BLaER1 (cell line): ENCODE data around the gene FAM78A.
"Not testable (repeated sequence)": the region's sequence is repeated elsewhere in the genome, so short reads cannot be mapped to it uniquely, and the experiment has no call there.

ENCODE experiments used
- H3K27ac ChIP-seq: shearing (Covaris generic); formaldehyde crosslinking; 2 replicates; pipeline ENCODE4 v1.8.1; 2022
- H3K27me3 ChIP-seq: shearing (Covaris generic); formaldehyde crosslinking; 2 replicates; pipeline ENCODE4 v1.8.1; 2022
- H3K36me3 ChIP-seq: shearing (Covaris generic); formaldehyde crosslinking; 2 replicates; pipeline ENCODE4 v1.8.1; 2022
- H3K4me1 ChIP-seq: shearing (Covaris generic); formaldehyde crosslinking; 2 replicates; pipeline ENCODE4 v1.8.1; 2022
- H3K4me2 ChIP-seq: shearing (Covaris generic); formaldehyde crosslinking; 2 replicates; pipeline ENCODE4 v1.8.1; 2022
- H3K4me3 ChIP-seq: shearing (Covaris generic); formaldehyde crosslinking; 2 replicates; pipeline ENCODE4 v1.8.1; 2022
- H3K9ac ChIP-seq: shearing (Covaris generic); formaldehyde crosslinking; 2 replicates; pipeline ENCODE4 v1.8.1; 2022
- H3K9me3 ChIP-seq: shearing (Covaris generic); formaldehyde crosslinking; 2 replicates; pipeline ENCODE4 v1.8.1; 2022
- H4K20me1 ChIP-seq: shearing (Covaris generic); formaldehyde crosslinking; 2 replicates; pipeline ENCODE4 v1.8.1; 2022
- Cebpa-rat ChIP-seq: shearing (Covaris generic); IDR thresholded peaks from 2 replicates; pipeline ENCODE4 v1.8.1; 2022

FAM78A gene

DNA sequence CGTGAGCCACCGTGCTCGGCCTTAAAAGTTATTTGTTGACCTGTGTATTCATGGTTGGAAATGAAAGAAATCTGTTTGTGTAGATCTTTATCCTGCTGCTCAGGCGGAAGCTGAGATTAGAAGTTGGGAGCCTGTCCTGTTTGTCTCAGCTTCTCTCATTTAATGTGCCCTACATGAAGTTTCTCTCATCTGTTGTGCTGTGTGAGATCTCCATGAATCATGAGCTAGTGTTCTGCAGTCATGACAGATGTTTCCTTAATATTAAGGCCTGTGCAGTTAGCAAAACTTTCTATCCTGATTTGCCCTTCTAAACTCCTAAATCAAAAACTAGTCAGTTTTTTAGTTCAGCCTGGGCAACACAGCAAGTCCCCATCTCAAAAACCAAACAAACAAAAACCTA, 59.5 kb downstream of the FAM78A start:
- no peak overlapping the region for H3K4me3 ChIP-seq
- TF ChIP-seq Cebpa-rat: no peak

DNA sequence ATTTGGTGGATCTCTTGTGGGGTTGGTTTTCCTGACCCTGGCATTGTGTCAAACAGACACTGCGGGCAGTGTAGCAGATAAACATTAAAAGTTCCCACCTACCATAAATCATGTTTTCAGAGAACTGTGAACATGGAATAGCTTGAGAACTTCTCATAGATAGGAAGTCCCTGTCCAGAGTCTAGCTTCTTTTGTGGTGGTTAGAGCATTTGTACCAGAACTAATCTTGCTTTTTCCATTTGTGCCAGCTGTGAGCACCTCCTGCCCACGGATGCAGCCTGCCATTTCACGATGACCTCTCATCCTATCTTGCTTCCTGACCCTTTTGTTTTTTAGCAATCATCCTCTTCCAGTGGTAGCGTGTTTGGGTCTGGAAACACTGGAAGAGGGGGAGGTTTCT, 61.4 kb downstream of the FAM78A start:
- peaks cover 98% of the 10 kb centered on the region for H3K36me3 ChIP-seq
- no peak overlapping the region for H3K27ac ChIP-seq

More for the DNA sequence above, 59.5 kb downstream of the FAM78A start:
- Histone ChIP-seq H3K27ac (no peak overlapping the region), H4K20me1 (no peaks in the 10 kb centered on the region), H3K27me3 (no peaks in the 10 kb centered on the region), H3K4me2 (no peak overlapping the region), H3K9me3 (peaks cover 15% of the 10 kb centered on the region), H3K4me1 (no peaks in the 10 kb centered on the region; the same call in 1 of the 2 replicates), H3K9ac (no peak overlapping the region), H3K36me3 (peaks cover 90% of the 10 kb centered on the region)

GRCh38 chr9:131214286-131214856, 61.9 kb downstream of the FAM78A start:
- peaks cover 39% of the 10 kb centered on the region for H3K9me3 ChIP-seq
- TF ChIP-seq Cebpa-rat: no peak
- H4K20me1 ChIP-seq: no peaks in the 10 kb centered on the region
- H3K36me3 ChIP-seq: peaks cover 98% of the 10 kb centered on the region
- H3K4me2 ChIP-seq: no peak overlapping the region
- H3K9ac ChIP-seq: no peak overlapping the region
- H3K4me3 ChIP-seq: no peak overlapping the region
- no peaks in the 10 kb centered on the region for H3K27me3 ChIP-seq
- no peaks in the 10 kb centered on the region; the same call in 1 of the 2 replicates for H3K4me1 ChIP-seq
- no peak overlapping the region for H3K27ac ChIP-seq

More for the DNA sequence above, 61.4 kb downstream of the FAM78A start:
- Histone ChIP-seq H3K4me3 (no peak overlapping the region), H3K4me1 (no peaks in the 10 kb centered on the region; the same call in 1 of the 2 replicates), H4K20me1 (no peaks in the 10 kb centered on the region), H3K9me3 (peaks cover 34% of the 10 kb centered on the region), H3K4me2 (no peak overlapping the region), H3K27me3 (no peaks in the 10 kb centered on the region), H3K9ac (no peak overlapping the region)
- TF ChIP-seq Cebpa-rat: no peak

DNA sequence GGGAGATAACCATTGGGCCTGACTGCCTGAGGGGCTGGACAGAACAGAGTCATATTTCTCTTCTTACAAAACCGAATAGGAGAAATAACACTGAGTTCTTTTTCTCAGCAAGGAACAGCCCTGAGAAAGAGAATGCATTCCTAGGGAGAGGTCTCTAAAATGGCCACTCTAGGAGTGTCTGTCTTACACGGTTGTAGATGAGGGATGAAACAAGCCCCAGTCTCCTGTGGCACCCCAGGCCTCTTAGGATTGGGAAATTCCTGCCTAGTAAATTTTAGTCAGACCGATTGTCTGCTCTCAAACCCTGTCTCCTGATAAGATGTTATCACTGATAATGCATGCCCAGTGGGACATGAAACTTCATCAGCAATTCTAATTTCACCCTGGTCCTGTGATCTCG, 64.4 kb downstream of the FAM78A start:
- H3K27ac ChIP-seq, H3K4me1 ChIP-seq, H3K9ac ChIP-seq, H3K4me3 ChIP-seq, H4K20me1 ChIP-seq, H3K4me2 ChIP-seq, H3K27me3 ChIP-seq: not testable (repeated sequence)
- peaks cover 49% of the 10 kb centered on the region for H3K9me3 ChIP-seq
- H3K36me3 ChIP-seq: peaks cover 99% of the 10 kb centered on the region
